ENCODE measurements around the gene DNASE1L3. TPM values are rescaled to one million over a fixed set of nuclear protein-coding genes. Genes with fewer than 3 reads are reported as not detected.
A peak's percentile ranks its signal among the peaks of the same experiment; 100 is the strongest.

Gene DNASE1L3
- total and polyA plus RNA-seq, 4 donors = 0.59 to 7.5 (median 2.1) TPM

DNA sequence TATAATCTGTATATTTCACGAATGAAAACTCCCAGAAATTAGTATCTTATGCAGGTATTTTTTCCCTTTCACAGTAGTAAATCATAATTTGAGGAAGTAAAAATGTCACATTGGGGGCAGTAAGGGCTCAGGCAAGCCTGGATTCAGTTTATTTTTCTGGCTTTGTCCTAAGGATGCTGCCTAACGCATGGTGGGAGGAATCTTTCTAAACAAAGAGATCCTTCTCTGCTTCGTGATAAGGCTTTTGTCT, 35.7 kb downstream of the DNASE1L3 start:
- 0% methylated on average over 1 of the region's 3 CpGs for whole genome bisulfite sequencing (ENCODE audit: insufficient coverage)
- no peaks in the 10 kb centered on the region for H3K27me3 ChIP-seq (ENCODE audit: control insufficient read depth, insufficient read depth, low read length)
- H3K4me3 ChIP-seq (ENCODE audit: low read depth, low read length) = no peak overlapping the region
- peaks cover 43% of the 10 kb centered on the region for H3K4me1 ChIP-seq (ENCODE audit: control insufficient read depth, insufficient read depth, low read length)
- H3K9me3 ChIP-seq (ENCODE audit: control insufficient read depth, insufficient read depth, low read length) = no peaks in the 10 kb centered on the region
- H3K36me3 ChIP-seq (ENCODE audit: control insufficient read depth, insufficient read depth, low read length) = peaks cover 10% of the 10 kb centered on the region
- peak overlapping the region; percentile 57 for H3K27ac ChIP-seq (ENCODE audit: low read depth, low read length)
- DNase-seq (ENCODE audit: low read depth in 4 of 6, low spot score in 6 of 6) = no peak

DNA sequence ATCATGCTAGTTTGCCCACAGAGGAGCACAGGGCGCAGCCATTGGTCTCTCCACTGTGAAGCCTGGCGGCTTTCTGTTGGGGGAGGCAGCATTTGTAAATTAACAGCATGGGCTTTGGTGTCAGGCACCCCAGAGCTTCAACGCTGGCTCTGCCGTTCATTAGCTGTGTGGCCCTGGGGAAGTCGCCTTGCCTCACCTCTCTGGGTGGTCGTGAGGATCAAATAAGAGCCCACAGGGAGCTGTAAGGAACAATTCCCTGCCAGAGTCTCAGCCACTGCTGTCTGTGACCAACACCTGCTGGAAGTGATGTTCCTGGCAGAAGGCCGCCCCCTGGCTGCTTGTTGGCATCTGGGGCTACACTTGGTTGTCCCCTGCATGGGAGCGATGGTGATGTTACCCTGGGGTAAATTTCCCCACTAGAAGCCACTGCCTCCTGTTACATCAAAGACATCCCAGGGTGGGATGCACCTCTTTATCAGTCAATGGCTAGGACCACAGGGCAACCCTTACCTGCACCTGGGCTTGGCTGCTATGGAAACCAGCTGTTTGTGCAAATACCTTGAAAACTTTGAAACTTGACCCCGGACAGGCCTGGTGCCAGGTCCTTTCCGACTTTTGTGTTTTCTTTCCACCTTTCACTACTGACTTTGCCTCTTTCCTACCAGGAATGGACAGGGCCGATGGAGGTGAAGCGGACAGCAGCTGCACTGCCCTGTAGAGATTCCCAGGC, 36.9 kb downstream of the DNASE1L3 start:
- Histone ChIP-seq H3K27me3 (ENCODE audit: control insufficient read depth, insufficient read depth, low read length) (no peaks in the 10 kb centered on the region), H3K27ac (ENCODE audit: low read depth, low read length) (no peak overlapping the region), H3K4me3 (ENCODE audit: low read depth, low read length) (no peak overlapping the region), H3K36me3 (ENCODE audit: control insufficient read depth, insufficient read depth, low read length) (peaks cover 16% of the 10 kb centered on the region), H3K4me1 (ENCODE audit: control insufficient read depth, insufficient read depth, low read length) (peaks cover 36% of the 10 kb centered on the region), H3K9me3 (ENCODE audit: control insufficient read depth, insufficient read depth, low read length) (no peaks in the 10 kb centered on the region)
- peak in 2 of 6 donors; percentile 45 to 51 for DNase-seq (ENCODE audit: low read depth in 4 of 6, low spot score in 6 of 6)
- 63% methylated on average over 12 of the region's 12 CpGs for WGBS (ENCODE audit: insufficient coverage)

DNA sequence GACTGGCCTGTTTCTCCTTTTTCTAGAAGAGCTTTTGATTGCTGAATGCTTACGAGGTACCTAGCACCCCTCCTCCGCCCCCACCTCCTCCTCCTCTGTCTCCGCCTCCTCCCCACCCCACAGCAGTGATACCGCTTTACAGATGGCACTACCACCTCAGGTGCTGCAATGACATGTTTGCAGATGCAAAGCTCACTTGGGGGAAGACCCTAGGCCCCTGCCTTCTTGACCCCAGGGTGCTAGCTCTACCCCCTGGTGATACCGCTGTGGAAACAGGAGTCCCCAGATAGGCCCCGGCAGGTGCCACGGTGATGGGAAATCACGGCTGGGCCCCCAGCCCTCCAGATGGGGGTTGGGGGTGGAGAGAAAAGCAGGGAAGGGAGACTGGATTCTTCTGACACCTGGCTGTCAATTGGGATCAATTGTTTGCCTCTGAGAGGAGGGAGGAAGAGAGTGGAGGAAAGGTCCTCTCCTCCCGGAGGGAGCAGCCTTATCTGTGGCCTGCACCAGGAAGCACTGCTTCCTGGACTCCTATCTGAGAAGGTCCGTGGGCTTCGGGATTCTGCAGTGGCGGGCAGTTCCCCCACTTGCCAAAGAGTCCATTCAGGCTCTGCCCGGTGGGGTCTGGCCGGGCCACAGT, 37.6 kb downstream of the DNASE1L3 start:
- no peak for DNase-seq (ENCODE audit: low read depth in 4 of 6, low spot score in 6 of 6)
- Histone ChIP-seq H3K36me3 (ENCODE audit: control insufficient read depth, insufficient read depth, low read length) (peaks cover 17% of the 10 kb centered on the region), H3K4me3 (ENCODE audit: low read depth, low read length) (no peak overlapping the region), H3K4me1 (ENCODE audit: control insufficient read depth, insufficient read depth, low read length) (peaks cover 29% of the 10 kb centered on the region), H3K9me3 (ENCODE audit: control insufficient read depth, insufficient read depth, low read length) (no peaks in the 10 kb centered on the region), H3K27ac (ENCODE audit: low read depth, low read length) (no peak overlapping the region), H3K27me3 (ENCODE audit: control insufficient read depth, insufficient read depth, low read length) (no peaks in the 10 kb centered on the region)
- 65% methylated on average over 9 of the region's 14 CpGs for WGBS (ENCODE audit: insufficient coverage)

DNA sequence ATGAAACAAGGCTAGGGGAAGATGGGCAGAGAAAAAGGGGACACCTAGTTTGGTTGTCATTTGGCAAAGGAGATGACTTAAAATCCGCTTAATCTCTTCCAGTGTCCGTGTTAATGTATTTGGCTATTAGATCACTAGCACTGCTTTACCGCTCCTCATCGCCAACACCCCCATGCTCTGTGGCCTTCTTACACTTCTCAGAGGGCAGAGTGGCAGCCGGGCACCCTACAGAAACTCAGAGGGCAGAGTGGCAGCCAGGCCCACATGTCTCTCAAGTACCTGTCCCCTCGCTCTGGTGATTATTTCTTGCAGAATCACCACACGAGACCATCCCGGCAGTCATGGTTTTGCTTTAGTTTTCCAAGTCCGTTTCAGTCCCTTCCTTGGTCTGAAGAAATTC, 39.6 kb downstream of the DNASE1L3 start:
- H3K9me3 ChIP-seq (ENCODE audit: control insufficient read depth, insufficient read depth, low read length) = no peaks in the 10 kb centered on the region
- peaks cover 24% of the 10 kb centered on the region for H3K36me3 ChIP-seq (ENCODE audit: control insufficient read depth, insufficient read depth, low read length)
- no peak overlapping the region for H3K4me3 ChIP-seq (ENCODE audit: low read depth, low read length)
- no peaks in the 10 kb centered on the region for H3K27me3 ChIP-seq (ENCODE audit: control insufficient read depth, insufficient read depth, low read length)
- no peak overlapping the region for H3K27ac ChIP-seq (ENCODE audit: low read depth, low read length)
- peaks cover 30% of the 10 kb centered on the region for H3K4me1 ChIP-seq (ENCODE audit: control insufficient read depth, insufficient read depth, low read length)
- 85% methylated on average over 9 of the region's 9 CpGs for WGBS (ENCODE audit: insufficient coverage)
- no peak for DNase-seq (ENCODE audit: low read depth in 4 of 6, low spot score in 6 of 6)

DNA sequence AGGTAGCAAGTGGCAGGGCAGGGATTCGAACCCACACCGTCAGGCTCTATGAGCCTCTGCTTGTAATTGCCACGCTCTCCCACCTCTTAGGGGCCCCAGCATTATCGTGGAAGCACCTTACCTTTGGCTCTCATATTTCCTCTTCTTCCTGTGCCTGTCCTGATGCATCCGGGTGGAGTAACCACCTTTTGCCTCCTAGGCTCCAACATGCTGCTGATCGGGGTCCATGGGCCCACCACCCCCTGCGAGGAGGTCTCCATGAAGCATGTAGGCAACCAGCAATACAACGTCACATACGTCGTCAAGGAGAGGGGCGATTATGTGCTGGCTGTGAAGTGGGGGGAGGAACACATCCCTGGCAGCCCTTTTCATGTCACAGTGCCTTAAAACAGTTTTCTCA, 40.4 kb downstream of the DNASE1L3 start:
- Histone ChIP-seq H3K4me1 (ENCODE audit: control insufficient read depth, insufficient read depth, low read length) (peaks cover 25% of the 10 kb centered on the region), H3K27ac (ENCODE audit: low read depth, low read length) (no peak overlapping the region), H3K27me3 (ENCODE audit: control insufficient read depth, insufficient read depth, low read length) (no peaks in the 10 kb centered on the region), H3K36me3 (ENCODE audit: control insufficient read depth, insufficient read depth, low read length) (peaks cover 24% of the 10 kb centered on the region), H3K9me3 (ENCODE audit: control insufficient read depth, insufficient read depth, low read length) (no peaks in the 10 kb centered on the region), H3K4me3 (ENCODE audit: low read depth, low read length) (no peak overlapping the region)
- DNase-seq (ENCODE audit: low read depth in 4 of 6, low spot score in 6 of 6) = no peak
- 81% methylated on average over 5 of the region's 11 CpGs for WGBS (ENCODE audit: insufficient coverage)

DNA sequence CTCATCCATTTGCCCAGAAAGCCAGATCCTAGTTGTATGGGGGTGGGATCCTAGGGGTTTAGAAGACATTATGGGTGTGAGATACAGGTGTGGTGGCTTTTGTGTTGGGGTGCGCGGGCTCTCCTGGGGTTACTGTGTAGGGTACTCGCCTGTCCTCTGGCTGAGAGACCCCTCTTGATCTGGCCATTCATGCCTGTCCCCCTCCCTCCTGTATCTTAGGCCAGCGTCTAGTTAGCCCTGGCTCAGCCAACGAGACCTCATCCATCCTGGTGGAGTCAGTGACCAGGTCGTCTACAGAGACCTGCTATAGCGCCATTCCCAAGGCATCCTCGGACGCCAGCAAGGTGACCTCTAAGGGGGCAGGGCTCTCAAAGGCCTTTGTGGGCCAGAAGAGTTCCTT, 41.4 kb downstream of the DNASE1L3 start:
- H3K27me3 ChIP-seq (ENCODE audit: control insufficient read depth, insufficient read depth, low read length) = no peaks in the 10 kb centered on the region
- DNase-seq (ENCODE audit: low read depth in 4 of 6, low spot score in 6 of 6) = no peak
- H3K9me3 ChIP-seq (ENCODE audit: control insufficient read depth, insufficient read depth, low read length) = no peaks in the 10 kb centered on the region
- H3K4me3 ChIP-seq (ENCODE audit: low read depth, low read length) = no peak overlapping the region
- H3K36me3 ChIP-seq (ENCODE audit: control insufficient read depth, insufficient read depth, low read length) = peaks cover 33% of the 10 kb centered on the region
- no peak overlapping the region for H3K27ac ChIP-seq (ENCODE audit: low read depth, low read length)
- 96% methylated on average over 7 of the region's 9 CpGs for WGBS (ENCODE audit: insufficient coverage)
- peaks cover 33% of the 10 kb centered on the region for H3K4me1 ChIP-seq (ENCODE audit: control insufficient read depth, insufficient read depth, low read length)

DNA sequence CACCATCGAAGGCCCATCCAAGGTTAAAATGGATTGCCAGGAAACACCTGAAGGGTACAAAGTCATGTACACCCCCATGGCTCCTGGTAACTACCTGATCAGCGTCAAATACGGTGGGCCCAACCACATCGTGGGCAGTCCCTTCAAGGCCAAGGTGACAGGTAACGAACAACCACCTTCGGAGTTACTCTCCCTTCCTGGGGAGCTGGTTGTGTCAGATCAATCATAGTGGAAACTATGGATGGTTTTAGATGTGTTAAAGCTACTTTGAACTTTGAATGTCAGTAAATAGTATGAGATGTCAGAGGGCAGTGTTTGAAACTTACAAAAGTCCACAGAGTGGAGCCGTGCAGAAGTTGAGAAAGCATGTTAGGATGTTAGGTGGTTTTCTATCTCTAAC, 42.3 kb downstream of the DNASE1L3 start:
- no peak for DNase-seq (ENCODE audit: low read depth in 4 of 6, low spot score in 6 of 6)
- Histone ChIP-seq H3K9me3 (ENCODE audit: control insufficient read depth, insufficient read depth, low read length) (no peaks in the 10 kb centered on the region), H3K4me1 (ENCODE audit: control insufficient read depth, insufficient read depth, low read length) (peaks cover 39% of the 10 kb centered on the region), H3K27me3 (ENCODE audit: control insufficient read depth, insufficient read depth, low read length) (no peaks in the 10 kb centered on the region), H3K4me3 (ENCODE audit: low read depth, low read length) (no peak overlapping the region), H3K27ac (ENCODE audit: low read depth, low read length) (no peak overlapping the region), H3K36me3 (ENCODE audit: control insufficient read depth, insufficient read depth, low read length) (peaks cover 36% of the 10 kb centered on the region)
- WGBS (ENCODE audit: insufficient coverage) = 83% methylated on average over 4 of the region's 7 CpGs

DNA sequence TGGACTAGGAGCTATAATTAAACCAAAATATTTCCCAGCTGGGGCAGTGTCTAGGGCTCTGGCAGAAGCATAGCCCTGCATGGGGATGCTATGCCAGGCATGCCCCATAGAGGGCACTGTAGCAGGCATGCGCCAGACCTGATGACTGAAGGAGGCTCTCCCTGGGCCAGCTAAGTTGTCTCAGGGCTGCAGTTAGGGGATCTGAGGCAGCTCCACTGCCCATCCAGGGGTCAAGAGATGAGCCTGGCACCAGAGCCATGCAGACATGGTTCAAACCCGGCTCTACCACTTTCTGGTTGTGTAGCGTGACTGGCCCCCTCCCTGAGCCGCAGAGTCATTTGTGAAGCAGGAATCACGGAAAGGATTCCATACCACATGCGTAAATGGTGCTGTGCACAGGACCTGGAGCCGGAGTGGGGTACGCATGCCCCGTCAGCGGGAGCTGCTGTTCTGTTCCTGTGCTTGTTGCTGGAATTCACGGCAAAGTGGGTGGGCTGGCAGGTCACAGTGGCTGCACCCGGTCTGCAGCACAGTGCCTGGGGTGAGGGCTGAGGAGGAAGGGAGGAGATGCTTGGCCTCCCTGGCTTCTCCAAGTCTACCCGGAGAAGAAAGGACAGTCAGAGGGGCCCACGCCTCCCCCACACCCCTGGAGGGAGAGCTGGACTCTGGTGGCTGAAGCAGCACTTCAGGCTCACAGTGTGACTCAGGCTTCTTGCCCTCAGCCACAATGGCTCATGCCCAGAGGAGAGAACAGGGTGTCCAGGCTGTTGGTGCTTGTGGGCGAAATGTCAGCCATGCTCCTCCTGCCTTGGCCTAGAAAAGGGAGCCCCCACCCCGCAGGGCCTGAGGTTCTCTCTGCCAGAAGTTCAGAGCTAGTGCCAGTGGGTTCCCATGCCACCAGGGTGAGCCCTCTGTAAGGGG, 43.1 kb downstream of the DNASE1L3 start:
- peaks cover 36% of the 10 kb centered on the region for H3K36me3 ChIP-seq (ENCODE audit: control insufficient read depth, insufficient read depth, low read length)
- H3K9me3 ChIP-seq (ENCODE audit: control insufficient read depth, insufficient read depth, low read length) = no peaks in the 10 kb centered on the region
- DNase-seq (ENCODE audit: low read depth in 4 of 6, low spot score in 6 of 6) = peak in 2 of 6 donors; percentile 46 to 64
- H3K4me1 ChIP-seq (ENCODE audit: control insufficient read depth, insufficient read depth, low read length) = peaks cover 37% of the 10 kb centered on the region
- no peak overlapping the region for H3K4me3 ChIP-seq (ENCODE audit: low read depth, low read length)
- no peaks in the 10 kb centered on the region for H3K27me3 ChIP-seq (ENCODE audit: control insufficient read depth, insufficient read depth, low read length)
- WGBS (ENCODE audit: insufficient coverage) = 89% methylated on average over 16 of the region's 16 CpGs
- no peak overlapping the region for H3K27ac ChIP-seq (ENCODE audit: low read depth, low read length)

DNA sequence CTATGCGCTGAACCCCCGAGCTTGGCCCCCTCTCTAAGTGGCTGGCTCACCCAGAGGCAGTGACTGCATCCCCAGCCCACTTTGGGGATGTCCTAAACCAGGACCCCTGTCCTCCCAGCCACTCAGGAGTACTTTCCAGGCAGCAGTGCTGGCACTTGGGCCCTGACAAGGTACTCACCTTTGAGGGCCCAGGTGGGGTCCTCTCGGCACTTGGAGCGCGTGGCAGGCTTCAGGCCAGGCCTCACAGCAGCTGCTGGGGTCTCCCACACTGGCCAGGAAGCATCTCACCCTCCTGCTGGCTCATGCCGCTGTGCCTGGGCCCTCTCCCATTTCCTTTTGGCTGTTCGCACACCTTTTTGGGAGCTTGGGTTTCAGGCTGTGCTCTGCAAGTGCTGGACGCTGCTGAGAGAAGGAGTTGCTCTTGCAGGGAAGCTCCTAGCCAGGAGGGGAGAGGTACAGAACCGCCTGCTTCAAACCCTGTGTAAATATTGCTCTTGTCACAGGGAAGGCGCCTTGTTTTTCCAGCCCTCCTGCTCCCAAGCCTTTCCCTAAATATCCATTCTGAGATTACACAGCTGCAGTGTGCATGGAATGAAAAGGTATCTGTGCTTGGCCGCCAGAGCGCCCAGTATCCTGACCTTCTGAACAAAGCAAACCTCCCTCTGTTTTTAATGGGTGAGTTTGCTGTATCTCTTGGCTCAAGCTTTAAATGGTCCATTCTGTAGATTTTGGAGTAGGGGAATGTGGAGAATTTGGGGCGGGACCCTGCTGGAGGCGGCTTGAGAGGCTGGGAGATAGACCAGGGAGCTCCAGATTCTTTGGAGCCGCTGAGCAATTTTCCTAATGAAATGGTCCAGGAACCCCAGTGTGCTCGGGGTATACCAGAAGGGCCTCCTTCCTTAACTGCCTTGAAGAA, 45.6 kb downstream of the DNASE1L3 start:
- 63% methylated on average over 11 of the region's 16 CpGs for WGBS (ENCODE audit: insufficient coverage)
- H3K27me3 ChIP-seq (ENCODE audit: control insufficient read depth, insufficient read depth, low read length) = no peaks in the 10 kb centered on the region
- peak in 1 of 6 donors; percentile 84 for DNase-seq (ENCODE audit: low read depth in 4 of 6, low spot score in 6 of 6)
- H3K9me3 ChIP-seq (ENCODE audit: control insufficient read depth, insufficient read depth, low read length) = no peaks in the 10 kb centered on the region
- peaks cover 37% of the 10 kb centered on the region for H3K4me1 ChIP-seq (ENCODE audit: control insufficient read depth, insufficient read depth, low read length)
- H3K4me3 ChIP-seq (ENCODE audit: low read depth, low read length) = no peak overlapping the region
- peak overlapping the region; percentile 76 for H3K27ac ChIP-seq (ENCODE audit: low read depth, low read length)
- peaks cover 29% of the 10 kb centered on the region for H3K36me3 ChIP-seq (ENCODE audit: control insufficient read depth, insufficient read depth, low read length)
